Ectodermal cell (in vitro differentiated cells): ENCODE data around the gene P4HTM. TPM values are rescaled to one million over a fixed set of nuclear protein-coding genes. Genes with fewer than 3 reads are reported as not detected.

Experiments used
- H3K27ac ChIP-seq: 2 replicates; pipeline ENCODE4 v1.7.0; 2013; ENCODE audit warnings: mild to moderate bottlenecking, low read depth, low read length; ENCODE audit not compliant: insufficient read depth, poor library complexity, severe bottlenecking
- H3K27me3 ChIP-seq: 2 replicates; pipeline ENCODE4 v1.7.0; 2013; ENCODE audit warnings: mild to moderate bottlenecking, low read length; ENCODE audit not compliant: insufficient read depth, control insufficient read depth, poor library complexity, severe bottlenecking
- H3K36me3 ChIP-seq: one replicate; pipeline ENCODE4 v1.7.0; 2013; ENCODE audit warnings: low read length; ENCODE audit not compliant: control insufficient read depth, insufficient read depth
- H3K4me1 ChIP-seq: one replicate; pipeline ENCODE4 v1.7.0; 2013; ENCODE audit warnings: low read length; ENCODE audit not compliant: control insufficient read depth, insufficient read depth
- H3K4me3 ChIP-seq: 2 replicates; pipeline ENCODE4 v1.7.0; 2013; ENCODE audit warnings: low read depth, low read length, control low read depth; ENCODE audit not compliant: insufficient read depth
- H3K9me3 ChIP-seq: 2 replicates; pipeline ENCODE4 v1.7.0; 2013; ENCODE audit warnings: mild to moderate bottlenecking, low read length, moderate library complexity; ENCODE audit not compliant: control insufficient read depth
- WGBS, 2 experiments: methylation state at CpG; one replicate each; pipeline ENCODE4 v1.1.7; 2013; ENCODE audit warnings: missing lambda C conversion rate in 2 of 2; 5-methylcytosine and 5-hydroxymethylcytosine counted together
- polyA plus RNA-seq, 4 experiments: library from polyadenylated mRNA; stranded (reverse); fragments of 50-300 nt; gene quantifications; one replicate each; pipeline ENCODE4 v1.2.3, GENCODE V29; 2013

Gene P4HTM, protein sequence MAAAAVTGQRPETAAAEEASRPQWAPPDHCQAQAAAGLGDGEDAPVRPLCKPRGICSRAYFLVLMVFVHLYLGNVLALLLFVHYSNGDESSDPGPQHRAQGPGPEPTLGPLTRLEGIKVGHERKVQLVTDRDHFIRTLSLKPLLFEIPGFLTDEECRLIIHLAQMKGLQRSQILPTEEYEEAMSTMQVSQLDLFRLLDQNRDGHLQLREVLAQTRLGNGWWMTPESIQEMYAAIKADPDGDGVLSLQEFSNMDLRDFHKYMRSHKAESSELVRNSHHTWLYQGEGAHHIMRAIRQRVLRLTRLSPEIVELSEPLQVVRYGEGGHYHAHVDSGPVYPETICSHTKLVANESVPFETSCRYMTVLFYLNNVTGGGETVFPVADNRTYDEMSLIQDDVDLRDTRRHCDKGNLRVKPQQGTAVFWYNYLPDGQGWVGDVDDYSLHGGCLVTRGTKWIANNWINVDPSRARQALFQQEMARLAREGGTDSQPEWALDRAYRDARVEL
- polyA plus RNA-seq (2013, experiment 1 of 4) = 30.0 TPM
- 33.6 TPM for polyA plus RNA-seq (2013, experiment 2 of 4)
- polyA plus RNA-seq (2013, experiment 3 of 4) = 33.2 TPM
- 40.7 TPM for polyA plus RNA-seq (2013, experiment 4 of 4)

DNA sequence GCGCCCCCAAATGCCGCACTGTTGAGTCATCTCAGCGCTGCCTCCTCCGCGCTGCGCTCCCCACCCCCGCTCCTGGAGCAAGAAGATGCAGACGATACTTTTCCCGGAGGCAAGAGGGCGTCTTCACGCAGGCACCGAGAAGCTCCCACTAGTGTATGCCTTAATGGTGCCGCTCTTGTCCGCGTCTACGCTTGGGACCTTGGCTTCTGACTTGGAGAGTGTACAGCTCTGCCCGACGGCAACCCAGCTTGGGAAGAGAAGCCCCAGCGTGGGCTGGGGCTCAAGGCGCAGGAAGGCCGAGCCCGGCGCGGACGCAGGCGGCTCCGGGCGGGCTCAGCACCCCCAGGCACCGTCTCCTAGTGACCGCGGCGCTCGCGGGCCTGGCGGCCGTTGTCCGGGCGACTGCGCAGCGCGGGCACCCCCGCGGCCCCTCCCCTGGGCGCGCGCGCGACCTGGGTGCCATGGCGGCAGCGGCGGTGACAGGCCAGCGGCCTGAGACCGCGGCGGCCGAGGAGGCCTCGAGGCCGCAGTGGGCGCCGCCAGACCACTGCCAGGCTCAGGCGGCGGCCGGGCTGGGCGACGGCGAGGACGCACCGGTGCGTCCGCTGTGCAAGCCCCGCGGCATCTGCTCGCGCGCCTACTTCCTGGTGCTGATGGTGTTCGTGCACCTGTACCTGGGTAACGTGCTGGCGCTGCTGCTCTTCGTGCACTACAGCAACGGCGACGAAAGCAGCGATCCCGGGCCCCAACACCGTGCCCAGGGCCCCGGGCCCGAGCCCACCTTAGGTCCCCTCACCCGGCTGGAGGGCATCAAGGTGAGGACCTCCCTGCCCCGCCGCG lies at the start of gene P4HTM:
TSS of gene P4HTM (plus strand) at position 446 of the 840 bp plus-strand sequence. CDS start at position 462, 16 bp downstream.
- WGBS, 2 experiments = 0% methylated on average over 91 of the region's 91 CpGs
- H3K9me3 ChIP-seq = no peaks in the 10 kb centered on the region

DNA sequence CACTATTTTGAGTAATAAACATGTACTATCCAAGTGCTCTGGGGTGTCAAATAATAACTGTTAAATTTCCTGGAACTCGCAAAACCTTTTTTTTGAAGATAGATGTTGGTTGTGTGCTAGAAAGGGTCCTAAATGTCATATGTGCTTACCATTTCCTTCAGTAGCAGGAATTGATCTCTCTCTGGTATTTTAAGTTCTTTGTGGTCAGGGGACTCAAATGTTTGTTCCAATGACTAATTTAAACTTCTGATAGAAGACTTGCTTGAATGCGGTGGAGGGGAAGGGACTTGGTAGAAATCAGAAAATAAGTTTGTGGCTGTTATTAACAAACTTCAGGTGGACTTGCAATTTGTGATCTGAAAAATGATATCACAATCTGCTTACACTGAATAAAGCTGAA lies 44.6 kb upstream of the P4HTM start:
- no peaks in the 10 kb centered on the region for H3K4me1 ChIP-seq
- H3K27me3 ChIP-seq = no peaks in the 10 kb centered on the region
- H3K4me3 ChIP-seq = no peak overlapping the region
- no peaks in the 10 kb centered on the region for H3K36me3 ChIP-seq
- H3K27ac ChIP-seq = no peak overlapping the region
- H3K9me3 ChIP-seq = no peaks in the 10 kb centered on the region
- 98% methylated on average over 2 of the region's 2 CpGs for WGBS, 2 experiments

More for the DNA sequence above, at the start of gene P4HTM:
- Histone ChIP-seq H3K27me3 (no peaks in the 10 kb centered on the region), H3K36me3 (peaks cover 4% of the 10 kb centered on the region), H3K4me1 (peaks cover 18% of the 10 kb centered on the region), H3K27ac (peak within 1 kb of the TSS; percentile 89), H3K4me3 (peak within 1 kb of the TSS; percentile 87)

DNA sequence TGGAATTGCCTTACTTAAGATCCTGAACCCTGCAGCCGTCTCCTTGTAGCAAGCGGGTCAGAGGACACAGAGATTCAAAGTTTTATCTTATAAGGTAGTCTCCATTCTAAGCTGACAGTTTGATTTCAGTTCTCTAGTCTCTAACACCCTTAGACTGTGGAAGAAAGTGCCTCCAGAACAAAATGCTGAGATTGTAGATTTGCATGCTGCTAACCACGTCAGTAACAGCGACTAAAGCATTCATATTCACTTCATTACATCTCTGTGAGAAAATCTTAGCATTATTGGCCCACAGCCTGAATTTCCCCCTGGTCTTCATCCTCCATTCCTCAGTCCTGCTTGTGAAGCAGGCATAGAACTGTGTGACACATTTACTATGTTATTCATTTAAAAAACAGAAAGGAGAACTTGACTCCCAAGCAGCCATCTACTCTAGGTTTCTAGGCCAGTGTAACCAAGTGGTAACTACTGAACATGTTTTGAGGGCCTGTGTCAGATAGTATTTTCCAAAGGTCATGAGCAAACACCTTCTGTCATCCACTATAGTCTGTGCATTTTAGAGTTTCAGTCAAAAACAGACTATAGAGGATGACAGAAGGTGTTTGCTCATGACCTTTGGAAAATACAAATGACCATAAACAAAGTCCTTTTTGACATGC lies 44.0 kb upstream of the P4HTM start:
- H3K27me3 ChIP-seq = no peaks in the 10 kb centered on the region
- H3K36me3 ChIP-seq = no peaks in the 10 kb centered on the region
- 92 to 99% methylated on average over 4 of the region's 4 CpGs for WGBS, 2 experiments
- H3K4me1 ChIP-seq = no peaks in the 10 kb centered on the region
- no peak overlapping the region for H3K4me3 ChIP-seq
- no peaks in the 10 kb centered on the region for H3K9me3 ChIP-seq
- H3K27ac ChIP-seq = no peak overlapping the region

DNA sequence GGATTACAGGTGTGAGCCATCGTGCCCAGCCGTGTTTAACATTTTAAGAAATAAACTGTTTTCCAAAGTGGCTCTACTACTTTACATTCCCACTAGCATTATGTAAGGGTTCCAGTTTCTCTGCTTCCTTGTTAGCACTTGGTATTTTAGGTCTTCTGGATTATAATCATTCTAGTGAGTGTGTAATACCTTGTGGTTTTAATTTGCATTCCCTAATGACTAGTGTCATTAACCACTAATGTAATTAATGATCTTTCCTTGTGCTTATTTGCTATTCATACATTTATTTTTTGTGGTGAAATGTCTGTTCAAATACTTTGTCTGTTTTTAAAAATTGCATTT lies 40.7 kb upstream of the P4HTM start:
- H3K4me1 ChIP-seq = no peaks in the 10 kb centered on the region
- WGBS, 2 experiments = 71 to 85% methylated on average over 2 of the region's 2 CpGs
- no peak overlapping the region for H3K4me3 ChIP-seq
- H3K27me3 ChIP-seq = no peaks in the 10 kb centered on the region
- no peaks in the 10 kb centered on the region for H3K9me3 ChIP-seq
- no peaks in the 10 kb centered on the region for H3K36me3 ChIP-seq
- no peak overlapping the region for H3K27ac ChIP-seq

DNA sequence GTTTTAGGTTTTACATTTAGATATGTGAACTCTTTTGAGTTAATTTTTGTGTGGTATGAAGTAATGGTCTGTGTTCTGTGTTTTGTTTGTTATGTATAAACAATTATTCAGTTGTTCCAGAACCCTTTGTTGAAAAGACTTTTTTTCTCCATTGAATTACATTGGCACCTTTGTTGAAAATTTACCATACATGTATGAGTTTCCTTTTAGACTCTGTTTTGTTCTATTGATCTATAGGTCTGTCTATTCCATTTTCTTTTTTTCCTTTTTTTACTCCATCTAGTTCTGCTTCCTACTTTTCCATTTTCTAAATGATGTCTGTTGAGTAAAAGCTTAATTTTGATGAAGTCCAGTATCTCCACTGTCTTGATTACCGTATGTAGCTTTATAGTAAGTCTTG lies 40.0 kb upstream of the P4HTM start:
- Histone ChIP-seq H3K4me1 (no peaks in the 10 kb centered on the region), H3K36me3 (no peaks in the 10 kb centered on the region), H3K27ac (no peak overlapping the region), H3K9me3 (no peaks in the 10 kb centered on the region), H3K4me3 (no peak overlapping the region), H3K27me3 (no peaks in the 10 kb centered on the region)
- 80 to 100% methylated on average over 1 of the region's 1 CpG for WGBS, 2 experiments

DNA sequence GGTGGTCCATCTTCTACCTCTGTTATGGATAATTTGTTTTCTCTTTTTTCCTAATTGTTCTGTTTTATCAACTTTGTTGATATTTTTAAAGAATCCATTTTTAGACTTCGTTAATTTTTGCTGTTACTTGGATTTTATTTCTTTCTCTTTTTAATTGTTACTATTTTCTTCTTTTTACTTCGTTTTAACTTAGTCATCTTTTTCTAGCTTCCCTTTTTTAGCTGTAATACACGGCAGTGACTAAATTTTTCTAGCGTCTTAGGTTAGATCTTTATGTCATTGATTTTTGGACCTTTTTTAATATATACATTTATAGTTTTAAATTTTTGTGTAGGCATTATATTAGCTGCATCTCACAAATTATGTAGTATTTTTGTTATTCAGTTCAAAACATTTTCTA lies 38.3 kb upstream of the P4HTM start:
- no peak overlapping the region for H3K27ac ChIP-seq
- no peaks in the 10 kb centered on the region for H3K27me3 ChIP-seq
- no peaks in the 10 kb centered on the region for H3K4me1 ChIP-seq
- H3K9me3 ChIP-seq = no peaks in the 10 kb centered on the region
- H3K4me3 ChIP-seq = no peak overlapping the region
- H3K36me3 ChIP-seq = no peaks in the 10 kb centered on the region
- 96 to 100% methylated on average over 2 to 4 of the region's 4 CpGs for WGBS, 2 experiments

DNA sequence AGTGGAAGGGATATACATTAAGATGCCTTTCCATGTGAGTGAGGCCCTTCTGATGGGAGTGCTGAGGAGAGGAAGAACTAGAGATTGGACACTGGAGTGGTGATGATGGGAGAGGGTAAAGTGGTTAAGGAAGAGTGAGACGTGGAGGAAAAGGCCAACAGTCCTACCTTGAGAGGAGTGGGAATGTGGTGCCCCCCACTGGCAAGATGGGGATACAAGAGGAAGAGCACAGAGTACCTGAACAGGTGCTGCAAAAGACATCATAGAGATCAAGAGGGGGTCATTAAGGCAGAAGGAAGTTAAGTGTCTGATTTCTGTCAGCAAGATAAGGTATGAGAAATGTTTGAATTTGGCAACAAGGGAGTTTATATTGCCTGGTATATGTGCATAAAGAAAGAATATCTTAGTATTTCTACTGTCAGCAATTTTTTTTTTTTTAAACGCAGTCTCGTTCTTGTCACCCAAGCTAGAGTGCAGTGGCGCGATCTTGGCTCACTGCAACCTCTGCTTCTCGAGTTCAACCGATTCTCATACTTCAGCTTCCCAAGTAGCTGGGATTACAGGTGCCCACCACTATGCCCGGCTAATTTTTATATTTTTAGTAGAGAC lies 37.4 kb upstream of the P4HTM start:
- Histone ChIP-seq H3K27ac (no peak overlapping the region), H3K36me3 (no peaks in the 10 kb centered on the region), H3K4me1 (no peaks in the 10 kb centered on the region), H3K27me3 (no peaks in the 10 kb centered on the region), H3K4me3 (no peak overlapping the region), H3K9me3 (no peaks in the 10 kb centered on the region)
- 87 to 90% methylated on average over 8 of the region's 8 CpGs for WGBS, 2 experiments

DNA sequence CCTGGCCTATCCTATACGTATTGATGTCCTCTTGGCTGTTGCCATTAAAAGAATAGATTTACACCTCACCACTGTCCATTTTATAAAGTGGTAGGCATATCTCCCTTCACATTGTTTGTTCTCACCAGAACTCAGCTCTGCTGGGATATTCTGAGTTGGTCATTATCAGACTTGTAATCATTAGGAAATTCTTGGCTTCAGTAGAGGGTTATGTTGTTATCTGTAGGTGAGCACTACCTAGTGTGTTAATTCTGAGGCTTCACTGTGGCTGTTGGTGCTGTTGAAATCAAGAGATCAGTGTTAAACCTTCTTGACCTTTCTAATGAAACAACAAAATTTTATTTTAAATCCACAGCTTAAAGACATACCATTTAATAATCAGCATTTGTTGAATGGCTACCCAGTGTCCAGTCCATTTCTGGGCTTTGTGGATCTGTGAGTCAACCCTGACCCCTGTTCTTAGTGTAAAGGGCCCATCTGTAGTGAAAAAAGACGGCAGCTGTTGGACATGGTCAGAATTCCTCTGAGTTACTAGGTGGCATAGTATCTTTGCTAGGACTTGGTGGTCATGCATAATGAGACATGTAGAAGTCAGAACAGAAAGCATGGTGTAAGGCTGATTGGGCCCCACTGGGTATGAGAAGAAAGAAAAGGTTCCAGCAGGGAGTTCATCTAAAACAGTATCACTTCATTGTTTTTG lies 32.9 kb upstream of the P4HTM start:
- WGBS, 2 experiments = 96 to 98% methylated on average over 2 of the region's 2 CpGs

DNA sequence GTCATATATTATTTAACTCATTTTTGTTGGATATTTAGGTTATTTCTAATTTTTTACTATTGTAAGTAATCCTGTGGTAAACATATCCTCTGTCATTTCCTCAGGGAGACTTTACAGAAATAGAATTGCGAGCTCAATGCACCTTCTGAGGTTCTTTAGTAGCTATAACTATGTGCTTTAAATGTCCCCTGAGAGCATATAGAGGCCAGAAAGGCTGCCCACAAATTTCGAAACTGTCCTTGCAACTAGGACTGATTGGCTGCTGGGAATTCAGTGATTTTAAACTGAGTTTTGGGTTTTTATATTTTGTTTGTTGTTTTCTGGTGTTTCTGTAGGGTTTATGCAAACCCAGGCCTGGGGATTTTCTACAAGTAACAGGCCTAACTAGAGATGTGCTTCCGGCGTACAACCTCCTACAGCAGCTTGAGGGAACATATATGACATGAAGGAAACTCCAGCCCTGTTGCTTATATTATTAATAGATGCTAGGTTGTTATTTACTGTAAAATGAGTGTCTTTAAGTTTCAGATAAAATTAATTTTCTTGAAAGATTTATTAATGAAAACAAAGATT lies 29.1 kb upstream of the P4HTM start:
- no peak overlapping the region for H3K4me3 ChIP-seq
- no peaks in the 10 kb centered on the region for H3K27me3 ChIP-seq
- peaks cover 8% of the 10 kb centered on the region for H3K36me3 ChIP-seq
- 96 to 97% methylated on average over 4 of the region's 4 CpGs for WGBS, 2 experiments
- no peak overlapping the region for H3K27ac ChIP-seq
- H3K9me3 ChIP-seq = no peaks in the 10 kb centered on the region
- H3K4me1 ChIP-seq = no peaks in the 10 kb centered on the region

More for the DNA sequence above, 32.9 kb upstream of the P4HTM start:
- Histone ChIP-seq H3K4me1 (no peaks in the 10 kb centered on the region), H3K27me3 (no peaks in the 10 kb centered on the region), H3K36me3 (peaks cover 8% of the 10 kb centered on the region), H3K27ac (no peak overlapping the region), H3K9me3 (no peaks in the 10 kb centered on the region), H3K4me3 (no peak overlapping the region)
